ENCODE measurements around the gene GFPT2.

Gene GFPT2

GRCh38 chr5:180345186-180345585 is 8.0 kb downstream of the GFPT2 start:
- Histone ChIP-seq H3K4me2 (ENCODE audit: insufficient read depth, low read length) (no peak overlapping the region), H3K4me1 (ENCODE audit: insufficient read depth, low read length) (no peaks in the 10 kb centered on the region), H3K9ac (ENCODE audit: low read depth, low read length) (no peak overlapping the region), H3K4me3 (ENCODE audit: low read depth in 1 of 2, low read length in 2 of 2) (no peak overlapping the region), H3K9me3 (ENCODE audit: insufficient read depth, low read length, severe bottlenecking) (no peaks in the 10 kb centered on the region), H3K36me3 (ENCODE audit: insufficient read depth, low read length) (no peaks in the 10 kb centered on the region), H2AFZ (ENCODE audit: low read depth, low read length) (no peak overlapping the region), H3K27me3 (ENCODE audit: insufficient read depth, low read length, poor library complexity) (peaks cover 6% of the 10 kb centered on the region), H4K20me1 (ENCODE audit: insufficient read depth, low read length) (no peaks in the 10 kb centered on the region), H3K79me2 (ENCODE audit: insufficient read depth, low read length) (no peaks in the 10 kb centered on the region), H3K27ac (ENCODE audit: low read length) (no peak overlapping the region)
- DNase-seq = no peak
- ATAC-seq (ENCODE audit: insufficient read depth, low read depth) = no peak
- TF ChIP-seq CTCF (IDR thresholded peaks at IDR 0.05; ENCODE audit: borderline replicate concordance, extremely low read depth, low read length, poor library complexity, severe bottlenecking) = no peak
- no peak for TF ChIP-seq EZH2 (IDR thresholded peaks at IDR 0.05; ENCODE audit: borderline replicate concordance, low read depth, low read length, severe bottlenecking)

GRCh38 chr5:180344696-180344999 is 8.5 kb downstream of the GFPT2 start:
- no peaks in the 10 kb centered on the region for H4K20me1 ChIP-seq (ENCODE audit: insufficient read depth, low read length)
- ATAC-seq (ENCODE audit: insufficient read depth, low read depth) = no peak
- no peaks in the 10 kb centered on the region for H3K9me3 ChIP-seq (ENCODE audit: insufficient read depth, low read length, severe bottlenecking)
- no peaks in the 10 kb centered on the region for H3K36me3 ChIP-seq (ENCODE audit: insufficient read depth, low read length)
- no peak overlapping the region for H3K9ac ChIP-seq (ENCODE audit: low read depth, low read length)
- DNase-seq = no peak
- no peak overlapping the region for H3K4me3 ChIP-seq (ENCODE audit: low read depth in 1 of 2, low read length in 2 of 2)
- peaks cover 6% of the 10 kb centered on the region for H3K27me3 ChIP-seq (ENCODE audit: insufficient read depth, low read length, poor library complexity)
- H2AFZ ChIP-seq (ENCODE audit: low read depth, low read length) = no peak overlapping the region
- H3K4me1 ChIP-seq (ENCODE audit: insufficient read depth, low read length) = no peaks in the 10 kb centered on the region
- TF ChIP-seq EZH2 (IDR thresholded peaks at IDR 0.05; ENCODE audit: borderline replicate concordance, low read depth, low read length, severe bottlenecking) (no peak), CTCF (IDR thresholded peaks at IDR 0.05; ENCODE audit: borderline replicate concordance, extremely low read depth, low read length, poor library complexity, severe bottlenecking) (no peak)
- no peak overlapping the region for H3K4me2 ChIP-seq (ENCODE audit: insufficient read depth, low read length)
- no peaks in the 10 kb centered on the region for H3K79me2 ChIP-seq (ENCODE audit: insufficient read depth, low read length)
- H3K27ac ChIP-seq (ENCODE audit: low read length) = no peak overlapping the region

GRCh38 chr5:180343831-180344695 is 9.1 kb downstream of the GFPT2 start:
- no peaks in the 10 kb centered on the region for H3K79me2 ChIP-seq (ENCODE audit: insufficient read depth, low read length)
- H3K9me3 ChIP-seq (ENCODE audit: insufficient read depth, low read length, severe bottlenecking) = no peaks in the 10 kb centered on the region
- TF ChIP-seq EZH2 (IDR thresholded peaks at IDR 0.05; ENCODE audit: borderline replicate concordance, low read depth, low read length, severe bottlenecking) (no peak), CTCF (IDR thresholded peaks at IDR 0.05; ENCODE audit: borderline replicate concordance, extremely low read depth, low read length, poor library complexity, severe bottlenecking) (no peak)
- H3K27ac ChIP-seq (ENCODE audit: low read length) = no peak overlapping the region
- H3K27me3 ChIP-seq (ENCODE audit: insufficient read depth, low read length, poor library complexity) = peaks cover 6% of the 10 kb centered on the region
- no peaks in the 10 kb centered on the region for H3K36me3 ChIP-seq (ENCODE audit: insufficient read depth, low read length)
- no peak overlapping the region for H3K4me2 ChIP-seq (ENCODE audit: insufficient read depth, low read length)
- H3K4me3 ChIP-seq (ENCODE audit: low read depth in 1 of 2, low read length in 2 of 2) = no peak overlapping the region
- H3K4me1 ChIP-seq (ENCODE audit: insufficient read depth, low read length) = no peaks in the 10 kb centered on the region
- no peak overlapping the region for H3K9ac ChIP-seq (ENCODE audit: low read depth, low read length)
- no peak overlapping the region for H2AFZ ChIP-seq (ENCODE audit: low read depth, low read length)
- H4K20me1 ChIP-seq (ENCODE audit: insufficient read depth, low read length) = no peaks in the 10 kb centered on the region
- DNase-seq = no peak
- ATAC-seq (ENCODE audit: insufficient read depth, low read depth) = no peak

Data from DND-41 (cell line).